Measurements from ENCODE around the gene EN2. TPM values are rescaled to one million over a fixed set of nuclear protein-coding genes. Genes with fewer than 3 reads are reported as not detected.

Gene EN2
- total and polyA plus RNA-seq, 2 experiments from 2014 or later: 0.24 TPM; not detected in 1

DNA sequence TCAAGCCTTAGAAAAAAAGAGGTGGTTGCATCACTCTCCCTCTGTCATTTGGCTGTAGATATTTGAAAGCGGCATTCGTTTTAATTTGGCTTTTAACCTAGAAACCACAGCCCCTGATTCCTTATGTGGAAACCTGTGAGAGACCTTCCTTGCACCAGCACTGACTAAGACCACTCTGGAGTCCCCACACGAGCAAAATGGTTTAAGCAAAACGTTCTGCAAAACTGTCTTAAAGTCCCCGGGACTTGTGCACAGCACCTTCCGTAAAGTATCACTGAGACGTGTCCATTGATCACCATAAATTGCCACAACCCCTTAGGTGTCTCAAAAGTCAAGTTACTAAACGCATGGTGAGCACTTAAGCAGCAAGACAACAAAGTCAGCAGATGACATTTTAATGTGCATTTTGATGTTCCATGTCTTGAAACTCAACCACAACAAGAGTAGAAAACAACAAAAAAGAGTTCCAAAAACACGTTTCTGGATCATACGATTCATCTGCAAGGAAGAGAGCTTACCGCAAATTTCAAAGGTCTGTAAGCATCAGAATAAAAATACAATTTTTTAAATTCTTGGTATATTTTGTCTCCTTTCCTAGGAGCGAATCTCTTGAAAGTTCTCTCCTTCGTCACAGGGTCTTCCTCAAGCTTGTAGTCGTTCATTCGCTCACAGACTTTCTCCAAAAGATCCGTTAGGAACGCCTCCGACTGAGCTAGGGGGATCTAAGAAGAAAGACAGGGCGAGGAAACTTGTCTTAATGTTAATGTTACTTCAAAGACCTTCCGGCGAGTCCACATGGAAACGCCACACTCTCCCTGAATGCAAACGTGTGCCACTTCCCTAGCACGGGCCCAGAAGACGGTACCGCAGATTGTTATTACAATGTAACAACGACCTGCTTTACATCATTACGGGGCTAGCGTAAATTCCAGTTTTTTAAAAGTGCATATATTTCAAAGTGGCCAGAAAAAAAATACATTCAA lies 50.7 kb downstream of the EN2 start:
- Histone ChIP-seq H3K4me1 (ENCODE audit: insufficient read depth) (no peaks in the 10 kb centered on the region), H3K9me2 (replicated peaks; ENCODE audit: insufficient read depth) (no peaks in the 10 kb centered on the region), H3K27ac (no peak overlapping the region), H3K79me2 (no peaks in the 10 kb centered on the region), H4K20me1 (ENCODE audit: insufficient read depth, poor library complexity, severe bottlenecking) (no peaks in the 10 kb centered on the region), H3K4me3 (no peak overlapping the region), H2AFZ (no peak overlapping the region), H3K27me3 (peaks cover 99% of the 10 kb centered on the region), H3K4me2 (no peak overlapping the region), H3K36me3 (replicated peaks; ENCODE audit: insufficient read depth, low read depth) (no peaks in the 10 kb centered on the region), H3K9me3 (ENCODE audit: low read depth) (no peaks in the 10 kb centered on the region)
- no peak for DNase-seq (ENCODE audit: low spot score)
- peak; percentile 69 for TF ChIP-seq EZH2 (IDR thresholded peaks at IDR 0.05; ENCODE audit: borderline replicate concordance)
- peak; percentile 84 for TF ChIP-seq EZH2phosphoT487 (IDR thresholded peaks at IDR 0.05; ENCODE audit: low read depth, severe bottlenecking, unreplicated experiment)
- TF ChIP-seq, protein P1, sequence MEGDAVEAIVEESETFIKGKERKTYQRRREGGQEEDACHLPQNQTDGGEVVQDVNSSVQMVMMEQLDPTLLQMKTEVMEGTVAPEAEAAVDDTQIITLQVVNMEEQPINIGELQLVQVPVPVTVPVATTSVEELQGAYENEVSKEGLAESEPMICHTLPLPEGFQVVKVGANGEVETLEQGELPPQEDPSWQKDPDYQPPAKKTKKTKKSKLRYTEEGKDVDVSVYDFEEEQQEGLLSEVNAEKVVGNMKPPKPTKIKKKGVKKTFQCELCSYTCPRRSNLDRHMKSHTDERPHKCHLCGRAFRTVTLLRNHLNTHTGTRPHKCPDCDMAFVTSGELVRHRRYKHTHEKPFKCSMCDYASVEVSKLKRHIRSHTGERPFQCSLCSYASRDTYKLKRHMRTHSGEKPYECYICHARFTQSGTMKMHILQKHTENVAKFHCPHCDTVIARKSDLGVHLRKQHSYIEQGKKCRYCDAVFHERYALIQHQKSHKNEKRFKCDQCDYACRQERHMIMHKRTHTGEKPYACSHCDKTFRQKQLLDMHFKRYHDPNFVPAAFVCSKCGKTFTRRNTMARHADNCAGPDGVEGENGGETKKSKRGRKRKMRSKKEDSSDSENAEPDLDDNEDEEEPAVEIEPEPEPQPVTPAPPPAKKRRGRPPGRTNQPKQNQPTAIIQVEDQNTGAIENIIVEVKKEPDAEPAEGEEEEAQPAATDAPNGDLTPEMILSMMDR (IDR thresholded peaks at IDR 0.05; ENCODE audit: poor library complexity): no peak
- WGBS (ENCODE audit: low lambda C conversion rate, missing lambda C conversion rate): 9% methylated on average over 29 of the region's 29 CpGs

DNA sequence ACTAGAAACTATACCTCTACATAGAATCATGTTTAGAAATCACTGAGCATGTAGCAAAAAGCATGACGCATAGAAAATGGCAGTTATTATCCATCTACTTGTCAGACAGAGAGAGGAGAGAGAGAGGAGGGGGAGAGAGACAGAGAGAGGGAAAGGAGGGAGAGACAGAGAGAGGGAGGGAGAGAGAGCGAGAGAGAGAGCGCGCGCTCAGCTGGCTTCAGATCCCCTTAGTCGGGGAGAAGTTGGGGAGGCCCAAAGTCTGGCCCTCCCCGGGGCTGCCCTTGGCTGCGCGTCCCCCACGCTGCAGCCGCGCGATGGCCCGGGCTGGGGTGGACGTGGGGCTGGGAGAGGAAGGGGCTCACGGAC lies 51.4 kb downstream of the EN2 start:
- Histone ChIP-seq H3K4me1 (ENCODE audit: insufficient read depth) (no peaks in the 10 kb centered on the region), H3K27me3 (peaks cover 99% of the 10 kb centered on the region), H3K27ac (no peak overlapping the region), H3K9me2 (replicated peaks; ENCODE audit: insufficient read depth) (no peaks in the 10 kb centered on the region), H3K4me3 (no peak overlapping the region), H4K20me1 (ENCODE audit: insufficient read depth, poor library complexity, severe bottlenecking) (no peaks in the 10 kb centered on the region), H3K4me2 (peak overlapping the region; percentile 76), H3K79me2 (no peaks in the 10 kb centered on the region), H3K36me3 (replicated peaks; ENCODE audit: insufficient read depth, low read depth) (no peaks in the 10 kb centered on the region), H2AFZ (no peak overlapping the region), H3K9me3 (ENCODE audit: low read depth) (no peaks in the 10 kb centered on the region)
- no peak for DNase-seq (ENCODE audit: low spot score)
- TF ChIP-seq EZH2phosphoT487 (IDR thresholded peaks at IDR 0.05; ENCODE audit: low read depth, severe bottlenecking, unreplicated experiment) (peak; percentile 16), EZH2 (IDR thresholded peaks at IDR 0.05; ENCODE audit: borderline replicate concordance) (no peak)
- 2% methylated on average over 15 of the region's 16 CpGs for WGBS (ENCODE audit: low lambda C conversion rate, missing lambda C conversion rate)

DNA sequence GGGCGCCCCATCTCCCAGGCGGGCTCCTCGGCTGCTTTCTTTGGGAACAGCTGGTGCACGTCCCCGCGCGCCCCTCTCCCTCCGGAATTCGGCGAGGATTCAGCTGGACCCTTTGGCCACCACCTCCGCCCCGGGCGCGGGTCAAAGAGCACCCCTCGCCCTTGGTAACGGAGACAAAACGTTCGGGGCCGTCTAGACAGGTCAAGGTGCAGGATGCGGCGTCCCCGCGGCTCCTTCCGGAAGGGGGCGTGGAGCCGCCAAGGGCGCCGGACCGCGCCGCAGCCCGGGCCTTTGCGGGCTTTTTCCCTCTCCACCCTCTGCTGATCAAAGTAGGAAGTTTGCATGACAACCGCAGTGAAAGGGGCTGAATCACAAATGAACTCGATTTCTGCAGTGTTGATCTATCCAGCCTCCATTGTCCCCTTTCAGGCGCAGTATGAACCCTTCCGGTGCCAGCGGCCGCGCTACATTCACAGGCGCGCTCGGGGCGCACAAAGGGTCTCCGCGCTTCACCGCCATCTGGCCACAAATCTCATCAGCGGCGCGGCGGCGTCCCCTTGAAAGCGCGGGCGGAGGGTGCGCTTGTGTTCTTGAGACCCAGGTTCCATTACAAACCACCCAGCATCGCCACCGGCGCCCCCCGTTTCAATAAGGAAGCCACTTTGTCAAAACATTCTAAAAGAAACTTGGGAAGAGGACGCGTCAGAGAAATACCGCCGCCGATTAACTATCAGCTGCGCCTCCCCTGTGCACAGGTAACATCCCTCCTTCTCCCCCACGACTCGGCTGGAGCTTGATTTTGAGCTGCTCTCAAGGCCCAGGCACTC lies 52.0 kb downstream of the EN2 start:
- 1% methylated on average over 58 of the region's 68 CpGs for WGBS (ENCODE audit: low lambda C conversion rate, missing lambda C conversion rate)
- no peak overlapping the region for H2AFZ ChIP-seq
- H3K27me3 ChIP-seq: peaks cover 96% of the 10 kb centered on the region
- no peak for DNase-seq (ENCODE audit: low spot score)
- no peaks in the 10 kb centered on the region for H3K36me3 ChIP-seq (replicated peaks; ENCODE audit: insufficient read depth, low read depth)
- peak overlapping the region; percentile 76 for H3K4me2 ChIP-seq
- no peaks in the 10 kb centered on the region for H3K9me2 ChIP-seq (replicated peaks; ENCODE audit: insufficient read depth)
- no peaks in the 10 kb centered on the region for H3K79me2 ChIP-seq
- no peak overlapping the region for H3K4me3 ChIP-seq
- H3K4me1 ChIP-seq (ENCODE audit: insufficient read depth): no peaks in the 10 kb centered on the region
- H3K27ac ChIP-seq: no peak overlapping the region
- no peaks in the 10 kb centered on the region for H4K20me1 ChIP-seq (ENCODE audit: insufficient read depth, poor library complexity, severe bottlenecking)
- H3K9me3 ChIP-seq (ENCODE audit: low read depth): no peaks in the 10 kb centered on the region
- TF ChIP-seq EZH2 (IDR thresholded peaks at IDR 0.05; ENCODE audit: borderline replicate concordance) (peak; percentile 74), EZH2phosphoT487 (IDR thresholded peaks at IDR 0.05; ENCODE audit: low read depth, severe bottlenecking, unreplicated experiment) (peak; percentile 20)
- TF ChIP-seq, protein P1 (IDR thresholded peaks at IDR 0.05; ENCODE audit: poor library complexity): peak; percentile 16

Data from hepatocyte (in vitro differentiated cells).